A673 (cell line): ENCODE measurements around the gene SLC16A5. TPM values are rescaled to one million over a fixed set of nuclear protein-coding genes. Genes with fewer than 3 reads are reported as not detected.

ENCODE experiments used
- BruUV-seq: library from RNA; stranded (reverse); fragments of 400-500 nt; replicated peaks from 2 replicates; lab custom pipeline; 2021; lab: Mats Ljungman, UMichigan
- CTCF ChIA-PET: fragments of 300-600 bp; sonication (Branson Sonifier 250); formaldehyde crosslinking; loops from one replicate; lab custom pipeline; 2022; ENCODE audit warnings: antibody characterized with exemption; lab: Charles Lee
- POLR2A ChIA-PET: fragments of 300-600 bp; sonication (Branson Sonifier 250); formaldehyde crosslinking; loops from one replicate; lab custom pipeline; 2022; ENCODE audit warnings: antibody characterized with exemption; ENCODE audit not compliant: low non-redundant PET; lab: Charles Lee
- DNase-seq: peaks from one replicate; pipeline ENCODE4 v3.0.0-alpha.2; 2015; ENCODE audit warnings: low spot score
- H3K27ac ChIP-seq: fragments of 200-600 bp; sonication (generic); 2 replicates; pipeline ENCODE4 v1.5.1; 2016; ENCODE audit warnings: mixed run types, low read depth, mild to moderate bottlenecking, mixed read lengths, antibody characterized with exemption, low read length; ENCODE audit not compliant: poor library complexity, severe bottlenecking
- H3K27me3 ChIP-seq: fragments of 200-600 bp; sonication (generic); replicated peaks from 2 replicates; pipeline ENCODE4 v1.6.1; 2017; ENCODE audit warnings: mixed run types, low read depth, mild to moderate bottlenecking, mixed read lengths, antibody characterized with exemption, low read length; ENCODE audit not compliant: insufficient read depth, poor library complexity
- H3K36me3 ChIP-seq: fragments of 200-600 bp; sonication (generic); 2 replicates; pipeline ENCODE4 v1.6.1; 2016; ENCODE audit warnings: mixed run types, mild to moderate bottlenecking, mixed read lengths, antibody characterized with exemption, low read length; ENCODE audit not compliant: insufficient read depth, poor library complexity, severe bottlenecking
- H3K4me1 ChIP-seq: fragments of 200-600 bp; sonication (generic); 2 replicates; pipeline ENCODE4 v1.6.1; 2017; ENCODE audit warnings: mixed run types, mild to moderate bottlenecking, mixed read lengths, antibody characterized with exemption, low read length; ENCODE audit not compliant: insufficient read depth, poor library complexity, severe bottlenecking
- H3K4me3 ChIP-seq: fragments of 200-600 bp; sonication (generic); 2 replicates; pipeline ENCODE4 v1.5.1; 2016; ENCODE audit warnings: low read depth, mixed run types, mild to moderate bottlenecking, mixed read lengths, low read length; ENCODE audit not compliant: poor library complexity, severe bottlenecking
- H3K9me3 ChIP-seq: fragments of 200-600 bp; sonication (generic); 2 replicates; pipeline ENCODE4 v1.6.1; 2016; ENCODE audit warnings: mixed run types, low read depth, mild to moderate bottlenecking, mixed read lengths, antibody characterized with exemption, low read length; ENCODE audit not compliant: poor library complexity, severe bottlenecking
- EZH2 ChIP-seq: fragments of 200-600 bp; sonication (generic); IDR thresholded peaks from 2 replicates; pipeline ENCODE4 v1.6.1; 2017; ENCODE audit warnings: borderline replicate concordance, low read depth, mild to moderate bottlenecking, mixed read lengths, antibody characterized with exemption, low read length; ENCODE audit not compliant: poor library complexity, severe bottlenecking
- intact Hi-C: fragments of 100-400 bp; cut with micrococcal nuclease; formaldehyde crosslinking; loops from one replicate; pipeline ENCODE4 v1.10.0; 2022; ENCODE audit not compliant: unreplicated experiment
- total RNA-seq: library from RNA; stranded (reverse); gene quantifications from 2 replicates; pipeline ENCODE4 v1.2.3, GENCODE V29; 2021
- TF ChIP-seq, protein P1 (sequence below): fragments of 300-800, 200-600 bp; sonication (generic); conservative IDR thresholded peaks from 2 replicates; pipeline ENCODE4 v1.5.1; 2017; ENCODE audit warnings: low read depth, mild to moderate bottlenecking, antibody characterized with exemption, low read length, moderate library complexity, mixed read lengths

The SLC16A5 gene
- total RNA-seq, 1 experiment from 2014 or later = 0.80 TPM

DNA sequence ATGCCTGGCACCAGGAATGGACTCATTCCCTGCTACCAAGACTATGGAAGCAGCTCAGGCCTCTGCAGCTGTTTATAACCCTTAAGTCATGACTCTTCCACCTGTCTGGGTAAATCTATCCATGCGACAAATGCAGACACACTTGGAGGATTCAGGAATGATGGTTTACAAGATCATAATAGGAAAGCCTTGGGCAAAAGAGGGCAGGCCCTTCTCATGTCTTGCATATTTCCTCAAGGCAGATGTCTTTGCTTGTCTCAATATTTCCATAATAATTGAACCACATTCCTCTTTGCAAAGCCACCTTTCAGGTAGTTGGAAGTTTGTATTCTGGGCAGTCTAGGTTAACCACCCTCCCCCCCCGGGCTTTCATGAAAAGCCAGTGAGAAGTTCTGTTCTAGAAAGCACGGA, 67.4 kb downstream of the SLC16A5 start:
- Histone ChIP-seq H3K4me1 (peaks cover 4% of the 10 kb centered on the region), H3K4me3 (no peak overlapping the region), H3K36me3 (no peaks in the 10 kb centered on the region), H3K9me3 (no peaks in the 10 kb centered on the region), H3K27ac (peak overlapping the region; percentile 3), H3K27me3 (no peaks in the 10 kb centered on the region)
- ChIA-PET CTCF (no interaction called here), POLR2A (interaction anchor here (0.7 kb wide), 2 partner anchors 31 to 120 kb away, joined by 4 to 7 read pairs; no protein-coding TSS in a partner anchor)
- intact Hi-C loops = no loop called here
- no peak for TF ChIP-seq EZH2
- TF ChIP-seq, protein P1, sequence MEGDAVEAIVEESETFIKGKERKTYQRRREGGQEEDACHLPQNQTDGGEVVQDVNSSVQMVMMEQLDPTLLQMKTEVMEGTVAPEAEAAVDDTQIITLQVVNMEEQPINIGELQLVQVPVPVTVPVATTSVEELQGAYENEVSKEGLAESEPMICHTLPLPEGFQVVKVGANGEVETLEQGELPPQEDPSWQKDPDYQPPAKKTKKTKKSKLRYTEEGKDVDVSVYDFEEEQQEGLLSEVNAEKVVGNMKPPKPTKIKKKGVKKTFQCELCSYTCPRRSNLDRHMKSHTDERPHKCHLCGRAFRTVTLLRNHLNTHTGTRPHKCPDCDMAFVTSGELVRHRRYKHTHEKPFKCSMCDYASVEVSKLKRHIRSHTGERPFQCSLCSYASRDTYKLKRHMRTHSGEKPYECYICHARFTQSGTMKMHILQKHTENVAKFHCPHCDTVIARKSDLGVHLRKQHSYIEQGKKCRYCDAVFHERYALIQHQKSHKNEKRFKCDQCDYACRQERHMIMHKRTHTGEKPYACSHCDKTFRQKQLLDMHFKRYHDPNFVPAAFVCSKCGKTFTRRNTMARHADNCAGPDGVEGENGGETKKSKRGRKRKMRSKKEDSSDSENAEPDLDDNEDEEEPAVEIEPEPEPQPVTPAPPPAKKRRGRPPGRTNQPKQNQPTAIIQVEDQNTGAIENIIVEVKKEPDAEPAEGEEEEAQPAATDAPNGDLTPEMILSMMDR = no peak
- no TSS peak for BruUV-seq
- DNase-seq = no peak

Other genes with a start within 250 kb of the SLC16A5 start
- gene GRIN2C, start 228.1 kb upstream of the SLC16A5 start, total RNA-seq = 0.09 and 0.24 TPM in 2 replicates
- gene FDXR, start 215.0 kb upstream of the SLC16A5 start, total RNA-seq = 17.8 and 22.3 TPM in 2 replicates
- gene FADS6, start 194.3 kb upstream of the SLC16A5 start, total RNA-seq = not detected in 2 replicates
- not detected in 2 replicates for gene USH1G, start 164.7 kb upstream of the SLC16A5 start, total RNA-seq
- gene OTOP2, start 163.7 kb upstream of the SLC16A5 start, total RNA-seq = not detected in 2 replicates
- gene OTOP3, start 152.1 kb upstream of the SLC16A5 start, total RNA-seq = not detected in 2 replicates
- 1.2 and 2.9 TPM in 2 replicates for gene HID1, start 115.2 kb upstream of the SLC16A5 start, total RNA-seq
- 5.8 and 7.6 TPM in 2 replicates for gene CDR2L, start 100.3 kb upstream of the SLC16A5 start, total RNA-seq
- 59.9 and 61.4 TPM in 2 replicates for gene MRPL58, start 75.3 kb upstream of the SLC16A5 start, total RNA-seq
- 291 and 311 TPM in 2 replicates for gene ATP5PD, start 41.0 kb upstream of the SLC16A5 start, total RNA-seq
- gene KCTD2, start 40.7 kb upstream of the SLC16A5 start, total RNA-seq = 25.6 and 25.7 TPM in 2 replicates
- gene ARMC7, start 22.0 kb downstream of the SLC16A5 start, total RNA-seq = 11.8 and 12.3 TPM in 2 replicates
- 43.3 and 50.0 TPM in 2 replicates for gene NT5C, start 43.8 kb downstream of the SLC16A5 start, total RNA-seq
- 493 and 526 TPM in 2 replicates for gene JPT1, start 66.6 kb downstream of the SLC16A5 start, total RNA-seq
- 681 and 703 TPM in 2 replicates for gene SUMO2, start 95.0 kb downstream of the SLC16A5 start, total RNA-seq
- gene NUP85, start 117.7 kb downstream of the SLC16A5 start, total RNA-seq = 140 and 156 TPM in 2 replicates
- 52.7 and 55.8 TPM in 2 replicates for gene GGA3, start 173.7 kb downstream of the SLC16A5 start, total RNA-seq
- 103 and 105 TPM in 2 replicates for gene MRPS7, start 173.9 kb downstream of the SLC16A5 start, total RNA-seq
- gene MIF4GD, start 183.3 kb downstream of the SLC16A5 start, total RNA-seq = 14.7 and 22.4 TPM in 2 replicates
- gene SLC25A19, start 201.5 kb downstream of the SLC16A5 start, total RNA-seq = 40.0 and 45.0 TPM in 2 replicates